ENCODE measurements around the gene MXRA8.
A peak's percentile ranks its signal among the peaks of the same experiment; 100 is the strongest.

MXRA8 gene

GRCh38 chr1:1333551-1334241, 24.7 kb downstream of the MXRA8 start:
- DNase-seq: no peak

DNA sequence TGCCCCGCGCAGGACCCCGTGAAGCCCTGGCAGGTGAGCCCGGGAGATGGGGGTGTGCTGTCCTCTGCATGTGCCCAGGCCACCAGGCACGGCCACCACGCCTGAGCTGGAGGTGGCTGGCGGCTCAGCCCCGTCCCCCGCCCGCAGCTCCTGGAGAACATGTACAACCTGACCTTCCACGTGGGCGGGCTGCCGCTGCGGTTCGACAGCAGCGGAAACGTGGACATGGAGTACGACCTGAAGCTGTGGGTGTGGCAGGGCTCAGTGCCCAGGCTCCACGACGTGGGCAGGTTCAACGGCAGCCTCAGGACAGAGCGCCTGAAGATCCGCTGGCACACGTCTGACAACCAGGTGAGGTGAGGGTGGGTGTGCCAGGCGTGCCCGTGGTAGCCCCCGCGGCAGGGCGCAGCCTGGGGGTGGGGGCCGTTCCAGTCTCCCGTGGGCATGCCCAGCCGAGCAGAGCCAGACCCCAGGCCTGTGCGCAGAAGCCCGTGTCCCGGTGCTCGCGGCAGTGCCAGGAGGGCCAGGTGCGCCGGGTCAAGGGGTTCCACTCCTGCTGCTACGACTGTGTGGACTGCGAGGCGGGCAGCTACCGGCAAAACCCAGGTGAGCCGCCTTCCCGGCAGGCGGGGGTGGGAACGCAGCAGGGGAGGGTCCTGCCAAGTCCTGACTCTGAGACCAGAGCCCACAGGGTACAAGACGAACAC, 25.4 kb downstream of the MXRA8 start:
- DNase-seq: no peak

GRCh38 chr1:1332031-1332755, 26.2 kb downstream of the MXRA8 start:
- no peak for DNase-seq

DNA sequence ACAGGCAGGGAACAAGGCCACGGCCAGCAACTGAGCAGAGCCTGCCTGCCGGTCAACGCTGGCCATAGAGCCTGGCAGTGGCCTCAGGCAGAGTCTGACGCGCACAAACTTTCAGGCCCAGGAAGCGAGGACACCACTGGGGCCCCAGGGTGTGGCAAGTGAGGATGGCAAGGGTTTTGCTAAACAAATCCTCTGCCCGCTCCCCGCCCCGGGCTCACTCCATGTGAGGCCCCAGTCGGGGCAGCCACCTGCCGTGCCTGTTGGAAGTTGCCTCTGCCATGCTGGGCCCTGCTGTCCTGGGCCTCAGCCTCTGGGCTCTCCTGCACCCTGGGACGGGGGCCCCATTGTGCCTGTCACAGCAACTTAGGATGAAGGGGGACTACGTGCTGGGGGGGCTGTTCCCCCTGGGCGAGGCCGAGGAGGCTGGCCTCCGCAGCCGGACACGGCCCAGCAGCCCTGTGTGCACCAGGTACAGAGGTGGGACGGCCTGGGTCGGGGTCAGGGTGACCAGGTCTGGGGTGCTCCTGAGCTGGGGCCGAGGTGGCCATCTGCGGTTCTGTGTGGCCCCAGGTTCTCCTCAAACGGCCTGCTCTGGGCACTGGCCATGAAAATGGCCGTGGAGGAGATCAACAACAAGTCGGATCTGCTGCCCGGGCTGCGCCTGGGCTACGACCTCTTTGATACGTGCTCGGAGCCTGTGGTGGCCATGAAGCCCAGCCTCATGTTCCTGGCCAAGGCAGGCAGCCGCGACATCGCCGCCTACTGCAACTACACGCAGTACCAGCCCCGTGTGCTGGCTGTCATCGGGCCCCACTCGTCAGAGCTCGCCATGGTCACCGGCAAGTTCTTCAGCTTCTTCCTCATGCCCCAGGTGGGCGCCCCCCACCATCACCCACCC, 27.0 kb downstream of the MXRA8 start, which contains the start of gene TAS1R3:
Gene TAS1R3 (plus strand): TSS at position 213 of the 898 bp plus-strand sequence. CDS start 66 bp downstream, at position 279.
- DNase-seq: no peak

DNA sequence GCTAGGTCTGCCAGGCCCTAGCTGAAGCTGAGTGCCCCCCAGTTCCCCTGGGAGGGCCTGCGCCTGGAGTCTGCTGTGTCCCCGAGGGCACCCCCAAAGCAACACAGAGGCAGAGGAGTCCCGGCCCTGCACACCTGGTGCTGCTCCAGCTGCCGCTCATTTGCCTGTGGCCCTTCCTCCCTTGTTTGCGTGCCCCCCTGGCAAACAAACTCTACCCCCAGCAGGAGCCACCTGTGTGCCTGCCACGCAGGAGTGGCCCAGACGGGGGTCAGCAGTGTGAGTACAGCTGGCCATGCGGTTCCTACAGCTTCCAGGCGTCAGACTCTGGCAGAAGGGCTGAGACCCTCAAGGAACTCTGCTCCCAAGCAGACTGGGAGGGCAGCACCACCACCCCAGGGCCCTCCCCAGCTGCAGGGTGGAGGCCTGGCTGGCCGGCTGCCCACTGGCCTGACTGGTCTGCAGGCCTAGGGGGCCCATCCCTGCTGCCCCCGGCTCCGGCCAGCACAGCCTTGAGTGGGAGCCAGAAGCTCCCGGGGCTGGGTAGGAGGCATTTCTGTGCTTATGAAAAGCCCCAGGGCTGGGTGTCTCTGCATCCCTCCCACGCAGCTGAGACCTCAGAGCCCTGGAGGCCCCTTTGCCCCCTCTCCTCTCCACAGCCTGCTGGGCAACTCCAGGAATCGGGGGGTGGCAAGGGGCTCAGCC, 27.8 kb downstream of the MXRA8 start:
- DNase-seq: no peak

- no peak for DNase-seq
Observed at GRCh38 chr1:1329304-1330210, 28.8 kb downstream of the MXRA8 start.

- no peak for DNase-seq
Observed at GRCh38 chr1:1328254-1328653, 30.1 kb downstream of the MXRA8 start.

GRCh38 chr1:1327291-1327690, 31.1 kb downstream of the MXRA8 start:
- DNase-seq: no peak

- DNase-seq: no peak
Observed at GRCh38 chr1:1326075-1326605, 32.2 kb downstream of the MXRA8 start.

DNA sequence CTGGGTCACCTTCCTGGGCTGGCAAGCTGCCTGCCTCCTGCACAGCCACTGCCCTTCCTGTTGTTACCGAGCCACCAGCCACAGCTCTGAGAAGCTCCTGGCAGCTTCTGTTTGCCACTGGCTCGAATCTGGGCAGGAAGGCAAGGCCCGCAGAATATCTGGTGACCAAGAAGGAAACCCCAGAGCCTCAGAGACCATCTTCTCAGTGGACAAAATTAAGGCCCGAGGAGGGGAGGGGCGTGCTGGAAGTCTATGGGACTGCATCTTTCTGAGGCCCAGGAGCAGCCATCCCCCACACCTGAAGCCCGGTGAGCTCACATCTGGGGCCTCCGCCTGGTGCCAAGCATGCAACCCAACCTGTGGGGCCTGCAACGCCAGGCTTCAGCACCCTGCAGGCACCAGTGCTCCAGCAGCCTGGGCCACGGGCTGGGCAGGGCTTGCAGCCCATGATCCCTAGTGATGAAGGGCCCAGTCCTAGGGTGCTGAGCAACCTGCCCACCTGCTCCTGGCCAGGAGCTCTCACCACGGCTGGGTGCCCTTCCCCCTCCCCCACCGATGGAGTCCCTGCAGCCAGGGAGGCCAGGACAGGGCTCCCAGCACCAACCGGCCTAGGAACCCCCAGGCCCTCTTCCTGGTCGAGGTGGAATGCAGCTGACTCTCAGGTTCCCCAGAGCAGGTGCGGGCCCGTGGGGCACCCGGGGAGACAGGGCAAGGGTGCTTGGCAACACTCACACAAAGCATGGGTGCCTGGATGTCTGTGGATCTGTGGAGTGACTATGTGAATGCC, 32.9 kb downstream of the MXRA8 start:
- DNase-seq: no peak

DNA sequence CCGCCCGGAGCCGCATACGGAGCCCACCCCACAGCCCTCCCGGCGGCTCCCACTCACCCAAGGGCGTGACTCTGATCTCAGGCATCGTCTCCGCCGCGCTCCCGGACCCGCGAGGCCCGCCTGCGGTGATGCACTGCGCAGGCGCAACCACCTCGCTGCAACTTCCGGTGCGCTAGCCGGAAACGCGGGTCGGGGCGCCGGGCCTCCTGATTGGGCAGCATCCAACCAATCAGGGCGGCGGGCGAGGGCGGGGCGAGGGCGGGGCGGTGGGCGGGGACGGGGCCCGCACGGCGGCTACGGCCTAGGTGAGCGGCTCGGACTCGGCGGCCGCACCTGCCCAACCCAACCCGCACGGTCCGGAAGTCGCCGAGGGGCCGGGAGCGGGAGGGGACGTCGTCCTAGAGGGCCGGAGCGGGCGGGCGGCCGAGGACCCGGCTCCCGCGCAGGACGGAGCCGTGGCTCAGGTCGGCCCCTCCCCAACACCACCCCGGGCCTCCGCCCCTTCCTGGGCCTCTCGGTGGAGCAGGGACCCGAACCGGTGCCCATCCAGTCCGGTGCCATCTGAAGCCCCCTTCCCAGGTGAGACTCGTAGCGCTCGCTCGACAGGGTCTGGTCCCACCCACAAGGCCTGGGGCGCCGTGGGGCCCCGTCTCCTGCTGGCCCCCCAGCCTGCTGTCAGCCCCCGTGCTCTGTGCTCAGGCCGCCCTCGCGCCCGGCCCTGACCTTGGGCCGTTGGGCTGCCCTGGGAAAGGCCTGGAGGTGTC, 33.6 kb downstream of the MXRA8 start, which contains the start of the genes CPTP and INTS11:
Gene CPTP (plus strand): TSS at position 279 of the 764 bp plus-strand sequence. CDS start 2,109 bp downstream, outside the sequence.
Gene INTS11 (minus strand): TSS at position 137 of the 764 bp plus-strand sequence. CDS start 52 bp downstream, at position 85.
- DNase-seq: peak; percentile 98

DNA sequence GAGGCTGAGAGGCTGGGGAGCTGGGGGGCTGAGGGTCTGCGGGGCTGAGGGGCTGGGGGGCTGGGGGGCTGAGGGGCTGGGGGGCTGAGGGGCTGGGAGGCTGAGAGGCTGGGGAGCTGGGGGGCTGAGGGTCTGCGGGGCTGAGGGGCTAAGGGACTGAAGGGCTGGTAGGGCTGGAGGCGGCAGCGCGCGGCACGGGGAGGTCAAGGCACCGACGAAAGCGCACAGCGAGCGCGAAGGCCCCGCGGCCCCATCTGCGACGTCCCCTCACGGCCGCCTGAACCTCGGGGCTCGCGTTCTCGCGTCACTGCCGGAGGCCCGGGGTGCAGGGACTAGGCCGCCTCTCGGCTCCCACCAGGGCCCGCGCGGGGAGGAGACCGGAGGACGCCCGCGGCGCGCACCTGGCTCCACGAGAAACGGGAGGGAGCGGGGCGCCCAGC, 34.3 kb downstream of the MXRA8 start:
- no peak for DNase-seq

GRCh38 chr1:1322952-1323351, 35.4 kb downstream of the MXRA8 start:
- no peak for DNase-seq

DNA sequence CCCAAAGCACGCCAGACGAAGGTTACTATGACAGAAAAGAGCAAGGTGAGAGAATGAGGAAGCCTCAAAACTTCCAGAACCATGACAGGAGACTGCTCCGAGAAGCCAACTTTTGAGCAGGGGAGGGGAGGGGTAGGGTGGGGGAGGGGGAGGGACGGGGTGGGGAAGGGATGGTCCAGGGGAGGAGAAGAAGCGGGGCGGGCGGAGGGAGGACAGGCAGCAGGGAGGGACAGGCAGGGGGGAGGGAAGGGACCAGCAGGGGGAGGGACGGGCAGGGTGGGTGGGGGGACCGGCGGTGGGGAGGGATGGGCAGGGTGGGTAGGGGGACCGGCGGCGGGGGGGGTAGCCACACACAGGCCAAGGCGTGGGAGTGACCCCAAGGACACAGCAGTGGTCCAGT, 35.9 kb downstream of the MXRA8 start:
- DNase-seq: no peak

DNA sequence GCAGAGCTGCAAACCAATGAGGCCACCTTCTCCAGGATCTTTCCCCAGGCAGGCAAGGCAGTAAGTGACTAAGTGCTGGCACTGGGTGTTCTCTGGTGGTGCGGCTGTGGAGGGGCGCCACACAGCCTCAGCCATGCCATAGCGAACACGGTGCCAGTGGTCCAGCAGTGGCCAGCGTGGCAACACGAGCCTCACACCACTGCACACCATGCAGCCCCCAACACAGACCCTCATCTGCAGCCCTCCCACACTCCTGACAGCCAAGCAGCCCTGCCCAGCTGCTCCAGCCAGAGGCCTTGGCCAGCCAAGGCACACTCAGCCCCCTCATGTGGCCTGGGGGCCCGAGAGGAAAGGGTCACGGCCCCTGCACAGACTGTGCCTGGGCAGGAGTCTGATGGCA, 36.9 kb downstream of the MXRA8 start:
- no peak for DNase-seq

GRCh38 chr1:1320666-1321448, 37.5 kb downstream of the MXRA8 start:
- no peak for DNase-seq

- no peak for DNase-seq
Observed at GRCh38 chr1:1319646-1319941, 38.8 kb downstream of the MXRA8 start.

Measured in activated CD8-positive, alpha-beta memory T cell treated with anti-CD3 and anti-CD28 coated beads, Interleukin-2, amount 50 U/mL, for 48 hours (primary cell).